Endodermal cell (in vitro differentiated cells): Measurements from ENCODE around the gene KIZ. TPM values are rescaled to one million over a fixed set of nuclear protein-coding genes. Genes with fewer than 3 reads are reported as not detected.

Source experiments
- DNase-seq: peaks from one replicate; pipeline ENCODE4 v3.0.0-alpha.2; 2017
- H3K27ac ChIP-seq: 2 replicates; pipeline ENCODE4 v1.5.1; 2013; ENCODE audit warnings: mild to moderate bottlenecking, low read depth, low read length, moderate library complexity
- H3K27me3 ChIP-seq: 2 replicates; pipeline ENCODE4 v1.6.1; 2013; ENCODE audit warnings: mild to moderate bottlenecking, low read length, moderate library complexity; ENCODE audit not compliant: insufficient read depth, control insufficient read depth, poor library complexity, severe bottlenecking
- H3K36me3 ChIP-seq: 2 replicates; pipeline ENCODE4 v1.7.0; 2013; ENCODE audit warnings: mild to moderate bottlenecking, low read length, moderate library complexity; ENCODE audit not compliant: control insufficient read depth, insufficient read depth
- H3K4me1 ChIP-seq: one replicate; pipeline ENCODE4 v1.7.0; 2013; ENCODE audit warnings: low read length; ENCODE audit not compliant: control insufficient read depth, insufficient read depth
- H3K4me3 ChIP-seq: 2 replicates; pipeline ENCODE4 v1.5.1; 2013; ENCODE audit warnings: mild to moderate bottlenecking, low read length, moderate library complexity
- H3K9ac ChIP-seq: 2 replicates; pipeline ENCODE4 v1.6.1; 2013; ENCODE audit warnings: mild to moderate bottlenecking, low read length, moderate library complexity; ENCODE audit not compliant: poor library complexity, severe bottlenecking; ENCODE audit errors: extremely low read depth
- H3K9me3 ChIP-seq: 2 replicates; pipeline ENCODE4 v1.6.1; 2013; ENCODE audit warnings: mild to moderate bottlenecking, low read length, moderate library complexity; ENCODE audit not compliant: control insufficient read depth
- H3K27ac Mint-ChIP-seq: 2 replicates; pipeline ENCODE4 v1.8.0; 2020; ENCODE audit warnings: mixed read lengths
- H3K27me3 Mint-ChIP-seq: 2 replicates; pipeline ENCODE4 v1.8.0; 2021; ENCODE audit warnings: mild to moderate bottlenecking, mixed read lengths; ENCODE audit not compliant: insufficient read depth
- H3K36me3 Mint-ChIP-seq: 2 replicates; pipeline ENCODE4 v1.8.0; 2020; ENCODE audit warnings: low read depth, mixed read lengths
- H3K4me1 Mint-ChIP-seq: 2 replicates; pipeline ENCODE4 v1.8.0; 2020; ENCODE audit warnings: mixed read lengths
- H3K4me3 Mint-ChIP-seq: 2 replicates; pipeline ENCODE4 v1.8.0; 2020; ENCODE audit warnings: mild to moderate bottlenecking, moderate library complexity, mixed read lengths
- H3K9me3 Mint-ChIP-seq: 2 replicates; pipeline ENCODE4 v1.8.0; 2020; ENCODE audit warnings: mild to moderate bottlenecking, mixed read lengths
- WGBS, 2 experiments: methylation state at CpG; one replicate each; pipeline versions ENCODE4 v1.1.5 to v1.1.7; 2013; ENCODE audit warnings: missing lambda C conversion rate in 2 of 2, mixed read lengths in 1 of 2; ENCODE audit not compliant: insufficient coverage in 1 of 2, insufficient read length in 1 of 2; 5-methylcytosine and 5-hydroxymethylcytosine counted together
- long read RNA-seq, 4 experiments: library from polyadenylated mRNA in 2 of 4; library from RNA in 1 of 4; library from capped mRNA in 1 of 4; stranded (forward) in 3 of 4; unstranded in 1 of 4; transcript quantifications; one replicate each; pipeline ENCODE4 v2.0.0, GENCODE V29; 2020 to 2021; ENCODE audit warnings: inconsistent platforms in 1 of 4
- polyA plus RNA-seq, 2 experiments: library from polyadenylated mRNA; stranded (reverse); fragments of 50-300 nt; gene quantifications; one replicate each; pipeline ENCODE4 v1.2.3, GENCODE V29; 2013
- total RNA-seq, 2 donors: library from RNA; stranded (reverse); fragmentation: NEBNext Ultra II Directional in 1 of 2; extraction: Animal tissue kit (Norgen Biotek cat#: 25700) in 1 of 2; gene quantifications; 2 replicates in 1 of 2; 3 replicates in 1 of 2; pipeline ENCODE4 v1.2.1, GENCODE V29; 2021
- TF ChIP-seq, protein P1 (sequence below): fragments of 200-600 bp; sonication (generic); conservative IDR thresholded peaks from 2 replicates; pipeline ENCODE4 v1.5.0; 2021; ENCODE audit warnings: antibody characterized with exemption, mild to moderate bottlenecking

The KIZ gene, protein sequence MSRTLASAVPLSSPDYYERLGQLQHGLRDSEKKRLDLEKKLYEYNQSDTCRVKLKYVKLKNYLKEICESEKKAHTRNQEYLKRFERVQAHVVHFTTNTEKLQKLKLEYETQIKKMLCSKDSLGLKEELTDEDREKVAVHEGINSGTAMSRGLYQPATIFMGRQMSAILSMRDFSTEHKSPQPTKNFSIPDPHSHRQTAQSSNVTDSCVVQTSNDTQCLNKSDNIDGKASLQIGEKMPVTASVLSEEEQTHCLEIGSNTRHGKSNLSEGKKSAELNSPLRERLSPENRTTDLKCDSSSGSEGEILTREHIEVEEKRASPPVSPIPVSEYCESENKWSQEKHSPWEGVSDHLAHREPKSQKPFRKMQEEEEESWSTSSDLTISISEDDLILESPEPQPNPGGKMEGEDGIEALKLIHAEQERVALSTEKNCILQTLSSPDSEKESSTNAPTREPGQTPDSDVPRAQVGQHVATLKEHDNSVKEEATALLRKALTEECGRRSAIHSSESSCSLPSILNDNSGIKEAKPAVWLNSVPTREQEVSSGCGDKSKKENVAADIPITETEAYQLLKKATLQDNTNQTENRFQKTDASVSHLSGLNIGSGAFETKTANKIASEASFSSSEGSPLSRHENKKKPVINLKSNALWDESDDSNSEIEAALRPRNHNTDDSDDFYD
- total RNA-seq = 10 to 100 TPM; 50.3 to 50.8 TPM
- polyA plus RNA-seq (2013, experiment 1 of 2) = 13.4 TPM
- polyA plus RNA-seq (2013, experiment 2 of 2) = 14.1 TPM
- long read RNA-seq, experiment 1, partial matches to known transcripts = 2 of 11 reads
- long read RNA-seq, experiment 1, other reads (novel, unspliced or antisense) = 6 of 11 reads
- long read RNA-seq, experiment 2, transcript KIZ-210 (13 exons, 2,130 nt) = major isoform, 20 of 56 reads
- long read RNA-seq, experiment 2, partial matches to known transcripts = 8 of 56 reads
- long read RNA-seq, experiment 2, other reads (novel, unspliced or antisense) = 26 of 56 reads
- long read RNA-seq, experiment 3, transcript KIZ-210 (13 exons, 2,130 nt) = major isoform, 75 of 135 reads
- long read RNA-seq, experiment 3, partial matches to known transcripts = 22 of 135 reads
- long read RNA-seq, experiment 3, other reads (novel, unspliced or antisense) = 30 of 135 reads
- long read RNA-seq, experiment 4, transcript KIZ-214 (9 exons, 1,397 nt) = minor isoform, 6 of 81 reads
- long read RNA-seq, experiment 4, transcript KIZ-210 (13 exons, 2,130 nt) = major isoform, 9 of 81 reads
- long read RNA-seq, experiment 4, partial matches to known transcripts = 38 of 81 reads
- long read RNA-seq, experiment 4, other reads (novel, unspliced or antisense) = 27 of 81 reads

DNA sequence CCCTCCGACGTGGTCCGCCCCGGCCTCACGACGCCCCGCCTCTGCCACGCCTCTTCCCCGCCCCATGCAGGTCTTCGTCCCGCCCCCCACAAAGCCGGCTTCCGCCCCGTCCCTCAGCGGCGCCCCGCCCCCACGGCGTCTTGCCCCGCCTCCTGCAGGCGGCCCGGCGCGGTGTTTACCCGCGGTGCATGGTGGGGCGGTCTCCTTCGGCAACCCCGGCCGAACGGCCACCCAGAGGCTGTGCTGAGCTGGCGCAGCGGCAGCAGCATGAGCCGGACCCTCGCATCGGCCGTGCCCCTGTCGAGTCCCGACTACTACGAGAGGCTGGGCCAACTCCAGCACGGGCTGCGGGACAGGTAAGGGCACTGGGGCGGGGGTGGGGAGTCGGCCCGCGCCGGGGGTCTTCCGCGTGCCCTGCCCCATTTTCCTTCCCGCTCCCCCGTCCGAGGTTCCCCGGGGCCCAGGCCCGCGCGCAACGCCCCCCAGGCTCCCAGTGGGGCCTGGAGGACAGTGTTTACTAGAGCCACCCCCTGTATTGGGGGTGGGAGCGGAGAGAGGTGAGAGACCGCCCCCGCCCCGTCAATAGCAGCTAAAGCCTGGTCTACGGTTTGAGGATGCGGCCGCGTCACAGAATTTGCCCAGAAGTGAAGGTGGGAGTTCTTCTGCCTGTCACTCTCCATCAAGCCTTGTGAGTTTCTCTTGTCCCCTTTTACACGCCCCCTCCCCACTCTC is at the start of gene KIZ:
KIZ (plus strand) TSS at position 234 of the 732 bp plus-strand sequence; CDS start at position 268, 34 bp downstream.
- H3K27ac Mint-ChIP-seq = peak within 1 kb of the TSS; percentile 91

DNA sequence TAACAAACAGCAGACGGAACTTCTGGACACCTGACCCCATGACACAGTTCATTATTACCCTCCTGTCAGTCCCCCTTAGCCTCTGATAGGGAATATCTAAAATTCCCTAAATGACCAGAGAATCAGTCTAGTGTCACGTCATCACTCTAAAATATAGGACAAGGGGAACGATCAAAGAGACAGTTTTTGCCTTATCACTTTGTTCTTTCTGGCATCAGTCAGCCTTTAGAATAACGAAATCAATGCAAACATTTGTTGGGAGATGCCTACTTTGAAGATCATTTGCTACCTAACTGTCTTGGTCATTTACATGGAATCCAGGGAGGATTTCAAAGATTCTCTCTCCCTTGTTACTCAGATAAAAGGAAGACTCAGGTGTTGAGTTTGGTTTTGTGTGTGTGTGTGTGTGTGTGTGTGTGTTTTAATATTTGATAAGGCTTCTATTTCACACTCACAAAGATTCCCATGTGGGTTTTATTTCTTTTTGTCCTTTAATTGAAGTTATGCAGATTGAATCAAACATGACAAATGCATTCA is 48.0 kb upstream of the KIZ start:
- Histone ChIP-seq H3K4me1 (no peaks in the 10 kb centered on the region), H3K36me3 (no peaks in the 10 kb centered on the region), H3K4me3 (no peak overlapping the region), H3K9ac (no peak overlapping the region), H3K27ac (no peak overlapping the region), H3K27me3 (no peaks in the 10 kb centered on the region), H3K9me3 (no peaks in the 10 kb centered on the region)
- Mint-ChIP-seq H3K4me3 (no peak overlapping the region), H3K4me1 (no peaks in the 10 kb centered on the region), H3K9me3 (no peaks in the 10 kb centered on the region), H3K27ac (no peak overlapping the region), H3K27me3 (peaks cover 1% of the 10 kb centered on the region), H3K36me3 (no peaks in the 10 kb centered on the region)
- WGBS, 2 experiments = 84 to 88% methylated on average over 3 to 4 of the region's 4 CpGs
- TF ChIP-seq, protein P1, sequence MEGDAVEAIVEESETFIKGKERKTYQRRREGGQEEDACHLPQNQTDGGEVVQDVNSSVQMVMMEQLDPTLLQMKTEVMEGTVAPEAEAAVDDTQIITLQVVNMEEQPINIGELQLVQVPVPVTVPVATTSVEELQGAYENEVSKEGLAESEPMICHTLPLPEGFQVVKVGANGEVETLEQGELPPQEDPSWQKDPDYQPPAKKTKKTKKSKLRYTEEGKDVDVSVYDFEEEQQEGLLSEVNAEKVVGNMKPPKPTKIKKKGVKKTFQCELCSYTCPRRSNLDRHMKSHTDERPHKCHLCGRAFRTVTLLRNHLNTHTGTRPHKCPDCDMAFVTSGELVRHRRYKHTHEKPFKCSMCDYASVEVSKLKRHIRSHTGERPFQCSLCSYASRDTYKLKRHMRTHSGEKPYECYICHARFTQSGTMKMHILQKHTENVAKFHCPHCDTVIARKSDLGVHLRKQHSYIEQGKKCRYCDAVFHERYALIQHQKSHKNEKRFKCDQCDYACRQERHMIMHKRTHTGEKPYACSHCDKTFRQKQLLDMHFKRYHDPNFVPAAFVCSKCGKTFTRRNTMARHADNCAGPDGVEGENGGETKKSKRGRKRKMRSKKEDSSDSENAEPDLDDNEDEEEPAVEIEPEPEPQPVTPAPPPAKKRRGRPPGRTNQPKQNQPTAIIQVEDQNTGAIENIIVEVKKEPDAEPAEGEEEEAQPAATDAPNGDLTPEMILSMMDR = no peak
- no peak for DNase-seq

More for the DNA sequence above, at the start of gene KIZ:
- H3K4me1 ChIP-seq = no peaks in the 10 kb centered on the region
- Mint-ChIP-seq H3K36me3 (peaks cover 4% of the 10 kb centered on the region), H3K9me3 (no peaks in the 10 kb centered on the region), H3K27me3 (no peaks in the 10 kb centered on the region), H3K4me1 (peaks cover 35% of the 10 kb centered on the region), H3K4me3 (peak within 1 kb of the TSS; percentile 73)
- peak; percentile 99 for DNase-seq
- H3K9me3 ChIP-seq = no peaks in the 10 kb centered on the region
- TF ChIP-seq, protein P1 = peak; percentile 69
- H3K27me3 ChIP-seq = no peaks in the 10 kb centered on the region
- H3K36me3 ChIP-seq = no peaks in the 10 kb centered on the region
- 0% methylated on average over 7 to 66 of the region's 66 CpGs for WGBS, 2 experiments
- H3K9ac ChIP-seq = peak within 1 kb of the TSS; percentile 63
- peak within 1 kb of the TSS; percentile 14 for H3K27ac ChIP-seq
- peak within 1 kb of the TSS; percentile 84 for H3K4me3 ChIP-seq
